WTC11 (cell line): Measurements from ENCODE around the gene TLCD1.

Source experiments
- ESRRA ChIP-seq: sonication (generic); formaldehyde crosslinking; IDR thresholded peaks from 2 replicates; pipeline ENCODE4 v1.8.1; 2022; ENCODE audit warnings: mild to moderate bottlenecking, missing genetic modification reagents, borderline replicate concordance
- SMAD3 ChIP-seq: sonication (generic); formaldehyde crosslinking; IDR thresholded peaks from 2 replicates; pipeline ENCODE4 v1.8.0; 2022; ENCODE audit warnings: missing genetic modification reagents, mild to moderate bottlenecking, borderline replicate concordance
- ZBTB21 ChIP-seq: sonication (generic); formaldehyde crosslinking; IDR thresholded peaks from 2 replicates; pipeline ENCODE4 v1.8.1; 2023; ENCODE audit warnings: mild to moderate bottlenecking, missing genetic modification reagents, borderline replicate concordance
- TF ChIP-seq, protein P1 (sequence below): fragments of 200-600 bp; IDR thresholded peaks from 2 replicates; pipeline ENCODE4 v1.8.0; 2022; ENCODE audit warnings: antibody characterized with exemption
- TF ChIP-seq, protein P2 (sequence below): sonication (generic); formaldehyde crosslinking; IDR thresholded peaks from 2 replicates; pipeline ENCODE4 v1.8.0; 2022; ENCODE audit warnings: mild to moderate bottlenecking, missing genetic modification reagents
- TF ChIP-seq, protein P3 (sequence below): sonication (generic); formaldehyde crosslinking; IDR thresholded peaks from 2 replicates; pipeline ENCODE4 v1.8.1; 2023; ENCODE audit warnings: mild to moderate bottlenecking, missing genetic modification reagents, borderline replicate concordance

DNA sequence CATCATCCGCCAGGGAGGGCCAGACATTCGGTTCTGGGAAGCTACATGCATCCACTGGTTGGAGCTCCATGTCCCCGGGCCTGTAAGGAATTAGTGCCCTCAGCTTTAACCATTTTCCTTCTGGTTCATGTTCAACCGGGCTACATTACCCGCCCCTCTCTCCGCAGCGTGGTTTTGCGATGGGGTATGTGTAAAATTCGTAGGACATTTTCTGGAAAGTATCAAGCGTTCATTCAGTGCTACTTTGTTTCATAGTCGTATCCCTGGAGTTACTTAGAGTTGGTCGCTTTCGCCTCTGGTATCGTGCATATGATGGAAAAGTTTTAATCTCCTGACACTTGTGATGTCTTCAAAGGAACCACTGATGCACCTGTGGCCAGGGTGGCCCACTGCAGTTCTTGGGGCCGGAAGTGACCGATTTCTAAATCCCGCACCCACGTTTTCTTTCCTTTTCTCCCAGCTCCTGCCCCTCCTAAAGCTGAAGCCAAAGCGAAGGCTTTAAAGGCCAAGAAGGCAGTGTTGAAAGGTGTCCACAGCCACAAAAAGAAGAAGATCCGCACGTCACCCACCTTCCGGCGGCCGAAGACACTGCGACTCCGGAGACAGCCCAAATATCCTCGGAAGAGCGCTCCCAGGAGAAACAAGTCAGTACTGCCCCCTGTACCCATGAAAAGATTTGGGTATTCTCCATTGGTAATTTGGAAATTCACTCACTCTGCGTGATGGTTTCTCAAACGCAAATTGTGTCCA, 5.6 kb downstream of the TLCD1 start:
- TF ChIP-seq ESRRA (CRISPR knock-in tag) (no peak), ZBTB21 (CRISPR knock-in tag) (no peak), SMAD3 (CRISPR knock-in tag) (peak; percentile 8; the same call in 1 of the 2 replicates)
- TF ChIP-seq, protein P1, sequence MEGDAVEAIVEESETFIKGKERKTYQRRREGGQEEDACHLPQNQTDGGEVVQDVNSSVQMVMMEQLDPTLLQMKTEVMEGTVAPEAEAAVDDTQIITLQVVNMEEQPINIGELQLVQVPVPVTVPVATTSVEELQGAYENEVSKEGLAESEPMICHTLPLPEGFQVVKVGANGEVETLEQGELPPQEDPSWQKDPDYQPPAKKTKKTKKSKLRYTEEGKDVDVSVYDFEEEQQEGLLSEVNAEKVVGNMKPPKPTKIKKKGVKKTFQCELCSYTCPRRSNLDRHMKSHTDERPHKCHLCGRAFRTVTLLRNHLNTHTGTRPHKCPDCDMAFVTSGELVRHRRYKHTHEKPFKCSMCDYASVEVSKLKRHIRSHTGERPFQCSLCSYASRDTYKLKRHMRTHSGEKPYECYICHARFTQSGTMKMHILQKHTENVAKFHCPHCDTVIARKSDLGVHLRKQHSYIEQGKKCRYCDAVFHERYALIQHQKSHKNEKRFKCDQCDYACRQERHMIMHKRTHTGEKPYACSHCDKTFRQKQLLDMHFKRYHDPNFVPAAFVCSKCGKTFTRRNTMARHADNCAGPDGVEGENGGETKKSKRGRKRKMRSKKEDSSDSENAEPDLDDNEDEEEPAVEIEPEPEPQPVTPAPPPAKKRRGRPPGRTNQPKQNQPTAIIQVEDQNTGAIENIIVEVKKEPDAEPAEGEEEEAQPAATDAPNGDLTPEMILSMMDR, result no peak
- TF ChIP-seq, protein P2, sequence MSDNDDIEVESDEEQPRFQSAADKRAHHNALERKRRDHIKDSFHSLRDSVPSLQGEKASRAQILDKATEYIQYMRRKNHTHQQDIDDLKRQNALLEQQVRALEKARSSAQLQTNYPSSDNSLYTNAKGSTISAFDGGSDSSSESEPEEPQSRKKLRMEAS, result no peak
- TF ChIP-seq, protein P3, sequence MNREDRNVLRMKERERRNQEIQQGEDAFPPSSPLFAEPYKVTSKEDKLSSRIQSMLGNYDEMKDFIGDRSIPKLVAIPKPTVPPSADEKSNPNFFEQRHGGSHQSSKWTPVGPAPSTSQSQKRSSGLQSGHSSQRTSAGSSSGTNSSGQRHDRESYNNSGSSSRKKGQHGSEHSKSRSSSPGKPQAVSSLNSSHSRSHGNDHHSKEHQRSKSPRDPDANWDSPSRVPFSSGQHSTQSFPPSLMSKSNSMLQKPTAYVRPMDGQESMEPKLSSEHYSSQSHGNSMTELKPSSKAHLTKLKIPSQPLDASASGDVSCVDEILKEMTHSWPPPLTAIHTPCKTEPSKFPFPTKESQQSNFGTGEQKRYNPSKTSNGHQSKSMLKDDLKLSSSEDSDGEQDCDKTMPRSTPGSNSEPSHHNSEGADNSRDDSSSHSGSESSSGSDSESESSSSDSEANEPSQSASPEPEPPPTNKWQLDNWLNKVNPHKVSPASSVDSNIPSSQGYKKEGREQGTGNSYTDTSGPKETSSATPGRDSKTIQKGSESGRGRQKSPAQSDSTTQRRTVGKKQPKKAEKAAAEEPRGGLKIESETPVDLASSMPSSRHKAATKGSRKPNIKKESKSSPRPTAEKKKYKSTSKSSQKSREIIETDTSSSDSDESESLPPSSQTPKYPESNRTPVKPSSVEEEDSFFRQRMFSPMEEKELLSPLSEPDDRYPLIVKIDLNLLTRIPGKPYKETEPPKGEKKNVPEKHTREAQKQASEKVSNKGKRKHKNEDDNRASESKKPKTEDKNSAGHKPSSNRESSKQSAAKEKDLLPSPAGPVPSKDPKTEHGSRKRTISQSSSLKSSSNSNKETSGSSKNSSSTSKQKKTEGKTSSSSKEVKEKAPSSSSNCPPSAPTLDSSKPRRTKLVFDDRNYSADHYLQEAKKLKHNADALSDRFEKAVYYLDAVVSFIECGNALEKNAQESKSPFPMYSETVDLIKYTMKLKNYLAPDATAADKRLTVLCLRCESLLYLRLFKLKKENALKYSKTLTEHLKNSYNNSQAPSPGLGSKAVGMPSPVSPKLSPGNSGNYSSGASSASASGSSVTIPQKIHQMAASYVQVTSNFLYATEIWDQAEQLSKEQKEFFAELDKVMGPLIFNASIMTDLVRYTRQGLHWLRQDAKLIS (CRISPR knock-in tag), result no peak
